GM19351 (cell line): ENCODE measurements around the gene MALSU1.
"Not testable (repeated sequence)": the region's sequence is repeated elsewhere in the genome, so short reads cannot be mapped to it uniquely, and the experiment has no call there.

Experiments used
- ATAC-seq: cut with Tn5 transposase; IDR thresholded peaks from one replicate; pipeline ENCODE4 v1.9.1; 2021; ENCODE audit warnings: mild to moderate bottlenecking, moderate library complexity; ENCODE audit not compliant: unreplicated experiment

The MALSU1 gene

DNA sequence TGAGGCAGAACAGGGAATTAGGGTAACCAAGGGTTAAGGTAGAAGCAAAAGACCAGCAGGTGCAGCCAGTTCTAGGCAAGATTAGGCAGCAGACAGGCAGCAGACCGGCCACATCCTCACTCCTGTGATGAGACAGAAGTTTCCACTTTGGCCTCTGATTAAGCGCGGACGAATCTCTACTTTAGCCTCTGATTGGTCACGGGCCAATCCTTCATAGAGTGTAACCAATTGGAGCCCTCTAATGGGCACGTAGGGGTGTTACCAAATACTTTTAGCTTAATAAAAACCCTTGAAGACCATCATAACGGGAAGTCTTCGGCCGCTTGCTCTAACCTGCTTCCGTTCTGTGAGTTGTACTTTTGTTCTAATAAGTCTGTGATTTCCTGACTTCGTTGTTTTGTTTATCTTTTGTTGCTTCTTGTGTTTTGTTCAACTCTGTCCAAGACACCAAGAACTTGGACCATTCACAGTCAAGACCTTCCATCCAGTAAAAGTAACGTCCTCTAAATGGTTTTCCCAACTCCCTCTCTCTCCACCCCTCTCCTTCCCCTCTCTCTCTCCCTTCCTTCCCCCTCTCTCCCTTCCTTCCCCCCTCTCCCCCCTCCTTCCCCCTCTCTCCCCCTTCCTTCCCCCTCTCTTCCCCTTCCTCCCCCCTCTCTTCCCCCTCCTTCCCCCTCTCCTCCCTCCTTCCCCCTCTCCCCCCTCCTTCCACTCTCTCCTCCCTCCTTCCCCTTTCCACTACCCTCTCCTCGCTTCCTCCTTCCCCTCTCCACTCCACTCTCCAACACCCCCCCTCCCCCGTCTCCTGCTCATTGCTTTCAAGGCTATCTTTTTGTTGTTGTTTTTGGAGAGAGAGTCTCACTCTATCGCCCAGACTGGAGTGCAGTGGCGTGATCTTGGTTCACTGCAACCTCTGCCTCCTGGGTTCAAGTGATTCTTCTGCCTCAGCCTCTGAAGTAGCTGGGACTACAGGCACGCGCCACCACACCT, 13.2 kb upstream of the MALSU1 start:
- ATAC-seq = no peak

DNA sequence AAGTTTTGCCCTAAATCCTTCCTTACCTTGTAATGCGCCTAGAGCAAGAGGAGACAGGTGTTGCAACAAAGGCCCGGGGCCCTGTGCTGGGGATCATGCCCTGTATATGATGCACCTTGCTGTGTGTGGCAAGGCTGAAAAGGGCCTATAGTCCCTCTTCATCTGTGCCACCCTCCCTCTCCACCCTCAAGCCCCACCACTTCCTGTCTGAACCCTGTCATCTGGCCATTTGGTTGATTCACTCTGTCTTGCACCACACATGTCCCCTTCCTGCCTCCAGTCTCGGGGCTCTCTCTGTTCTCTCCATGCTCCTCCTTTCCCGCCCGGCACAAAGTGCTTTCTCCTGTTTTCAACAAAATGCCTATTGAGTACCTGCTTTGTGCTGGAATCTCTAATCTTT, 11.5 kb upstream of the MALSU1 start:
- no peak for ATAC-seq

DNA sequence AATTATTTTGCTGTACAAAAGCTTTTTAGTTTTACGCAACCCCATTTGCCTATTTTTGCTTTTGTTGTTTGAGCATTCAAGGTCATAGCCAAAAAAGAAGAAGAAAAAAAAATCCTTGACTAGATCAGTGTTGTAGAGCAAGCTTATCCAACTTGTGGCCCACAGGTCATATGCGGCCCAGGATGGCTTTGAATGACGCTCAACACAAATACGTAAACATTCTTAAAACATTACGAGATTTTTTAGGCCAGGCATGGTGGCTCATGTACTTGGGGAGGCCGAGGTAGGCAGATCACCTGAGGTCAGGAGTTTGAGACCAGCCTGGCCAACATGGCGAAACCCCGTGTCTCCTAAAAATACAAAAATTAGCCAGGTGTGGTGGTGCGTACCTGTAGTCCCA, 8.1 kb upstream of the MALSU1 start:
- ATAC-seq = no peak

DNA sequence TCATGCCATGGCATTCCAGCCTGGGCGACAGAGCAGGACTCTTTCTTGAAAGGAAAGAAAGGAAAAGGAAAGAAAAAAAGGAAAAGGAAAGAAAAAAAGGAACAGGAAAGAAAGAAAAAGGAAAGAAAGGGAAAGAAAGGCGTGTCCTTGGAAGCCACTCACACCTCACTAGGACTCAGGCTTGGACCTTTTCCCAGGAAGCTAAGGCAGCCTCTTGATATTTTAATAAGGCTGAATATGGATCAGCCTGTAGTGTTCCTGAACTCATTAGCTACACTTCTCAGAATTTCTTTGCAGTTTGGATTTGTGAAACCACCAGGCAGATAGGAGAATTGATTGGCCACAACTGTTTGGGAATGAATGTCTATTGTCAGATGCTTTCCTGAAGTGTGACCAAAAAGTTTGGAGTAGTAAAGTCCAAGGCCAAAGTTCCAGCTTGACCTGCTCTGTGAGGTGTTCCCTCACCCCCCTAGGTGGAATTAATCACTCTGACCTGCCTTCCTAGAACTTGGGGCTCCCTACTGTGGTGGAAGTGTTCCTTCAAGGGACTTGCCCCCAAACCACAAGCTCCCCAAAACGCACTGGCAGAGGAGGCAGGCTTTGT, 7.1 kb upstream of the MALSU1 start:
- ATAC-seq = no peak

DNA sequence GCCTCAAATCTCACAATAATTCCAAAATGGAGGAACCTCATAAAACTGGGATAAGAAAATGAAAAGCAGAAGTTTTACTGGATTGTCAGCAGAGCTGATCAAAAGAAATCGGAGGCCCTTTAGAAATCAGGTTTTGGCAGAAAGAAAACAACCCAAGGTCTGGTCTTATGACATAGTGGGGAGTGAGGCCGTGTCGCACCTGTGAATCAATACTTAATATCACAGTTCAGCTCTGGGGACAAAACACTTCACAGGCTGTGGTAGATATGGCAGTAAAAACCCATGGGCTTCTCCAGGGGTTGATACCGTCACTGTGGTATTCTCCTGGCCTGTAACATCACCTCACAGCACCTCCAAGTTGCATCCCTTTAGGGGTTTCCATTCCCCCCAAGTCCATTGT, 6.5 kb upstream of the MALSU1 start:
- no peak for ATAC-seq

DNA sequence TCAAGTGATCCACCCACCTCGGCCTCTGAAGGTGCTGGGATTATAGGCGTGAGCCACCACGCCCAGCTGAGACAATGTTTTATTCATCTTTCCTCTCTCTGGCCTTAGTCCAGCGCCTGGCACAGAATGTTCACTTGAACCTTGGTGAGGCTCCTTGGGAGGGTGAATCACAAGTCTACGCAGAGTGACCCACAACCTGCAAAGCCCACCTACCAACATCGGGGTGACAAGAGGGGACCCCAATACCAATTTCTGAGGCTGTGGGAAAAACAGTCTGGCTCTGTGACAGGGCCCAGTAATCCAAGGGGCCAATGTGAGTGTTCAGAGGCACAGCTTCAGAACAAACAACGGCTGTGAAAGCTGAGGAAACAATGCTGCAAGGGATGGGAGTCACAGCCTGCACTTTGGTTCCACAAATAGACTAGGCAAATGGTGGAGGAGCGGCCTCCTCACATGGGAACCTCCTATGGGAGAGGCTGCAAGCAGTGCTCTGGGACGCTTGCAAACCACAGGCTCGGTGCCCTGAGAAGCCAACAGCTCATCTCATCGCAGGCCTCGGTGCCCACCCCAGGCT, 5.6 kb upstream of the MALSU1 start:
- no peak for ATAC-seq

DNA sequence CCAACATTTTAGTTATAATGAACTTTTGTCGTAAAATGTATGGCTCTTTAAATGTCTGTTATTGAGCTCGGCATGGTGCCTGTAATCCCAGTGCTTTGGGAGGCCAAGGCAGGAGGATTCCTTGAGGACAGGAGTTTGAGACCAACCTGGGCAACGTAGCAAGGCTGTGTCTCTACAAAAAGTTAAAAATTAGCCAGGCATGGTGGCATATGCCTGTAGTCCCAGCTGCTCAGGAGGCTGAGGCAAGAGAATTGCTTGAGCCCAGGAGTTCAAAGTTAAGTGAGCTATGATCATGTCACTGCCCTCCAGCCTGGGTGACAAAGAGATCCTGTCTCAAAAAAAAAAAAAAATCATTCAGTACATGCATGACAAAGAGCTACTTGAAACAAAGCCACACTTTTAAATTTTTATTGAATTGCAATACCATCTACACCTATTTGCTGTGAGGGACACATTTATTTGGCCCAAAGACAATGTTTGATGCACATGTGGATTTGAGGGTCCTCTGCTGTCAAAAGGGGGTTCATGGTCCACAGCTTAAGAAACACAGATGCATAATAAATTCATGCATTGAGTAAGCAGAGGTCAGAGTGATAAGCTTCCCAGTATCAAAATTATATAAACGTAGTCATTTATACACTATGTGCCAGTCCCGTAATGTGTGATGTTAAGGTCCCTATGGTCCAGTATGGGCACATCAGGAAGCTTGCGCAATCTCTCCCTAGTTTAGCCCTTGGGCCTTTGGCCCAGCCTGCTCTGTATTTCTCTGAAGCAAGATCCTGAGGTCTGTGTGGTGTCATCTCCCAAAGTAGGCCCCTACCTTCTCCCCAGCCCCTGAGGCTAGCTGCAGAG, 4.4 kb upstream of the MALSU1 start:
- no peak for ATAC-seq

DNA sequence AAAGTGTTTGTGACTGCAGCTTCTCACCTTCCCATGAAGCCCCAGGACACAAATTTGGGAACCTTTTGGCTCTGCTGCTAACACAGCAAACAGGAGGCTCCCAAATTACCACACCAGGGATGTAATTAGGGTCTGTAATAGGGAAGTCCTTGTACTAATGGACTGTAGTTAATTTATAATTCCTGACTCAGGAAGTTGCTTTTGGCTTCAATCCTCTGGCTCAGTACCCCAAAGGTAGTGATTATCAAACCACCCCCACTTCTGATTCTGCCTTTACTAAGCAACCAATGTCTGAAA, 3.8 kb upstream of the MALSU1 start:
- no peak for ATAC-seq

DNA sequence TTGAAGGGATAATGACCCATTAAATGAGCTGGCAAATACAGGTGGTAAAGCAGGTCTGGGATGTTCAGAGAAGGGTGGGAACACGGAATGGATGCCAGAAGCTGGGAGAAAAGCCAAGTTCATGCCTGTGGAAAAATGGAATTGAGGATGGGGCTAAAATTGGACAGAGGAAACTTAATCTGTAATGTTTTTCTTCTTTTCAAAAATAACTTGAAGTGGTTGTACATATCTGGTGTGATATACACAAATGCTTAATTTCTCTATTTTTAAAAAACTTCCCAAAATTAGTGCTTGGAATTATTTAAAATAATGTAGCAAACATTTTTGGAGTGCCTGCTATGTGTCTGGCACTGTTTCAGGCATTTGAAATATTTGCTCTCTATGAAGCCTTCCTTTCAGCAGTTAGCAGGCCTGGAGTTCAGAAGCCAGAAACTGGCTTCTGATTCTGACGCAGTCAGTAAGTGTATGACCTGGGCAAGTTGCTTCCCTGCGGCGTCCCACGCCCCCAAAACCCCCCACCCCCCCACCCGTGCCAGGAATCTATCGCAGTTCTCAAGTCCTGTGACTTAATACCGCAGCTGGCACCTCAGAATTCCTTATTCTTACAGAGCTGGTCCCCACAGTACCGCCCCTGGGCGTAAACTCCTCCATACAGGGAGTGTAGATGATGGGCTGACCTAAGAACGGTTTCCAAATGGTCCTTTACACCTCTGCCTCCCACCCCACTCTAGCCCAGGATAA, 828 bp upstream of the MALSU1 start:
- ATAC-seq = no peak

DNA sequence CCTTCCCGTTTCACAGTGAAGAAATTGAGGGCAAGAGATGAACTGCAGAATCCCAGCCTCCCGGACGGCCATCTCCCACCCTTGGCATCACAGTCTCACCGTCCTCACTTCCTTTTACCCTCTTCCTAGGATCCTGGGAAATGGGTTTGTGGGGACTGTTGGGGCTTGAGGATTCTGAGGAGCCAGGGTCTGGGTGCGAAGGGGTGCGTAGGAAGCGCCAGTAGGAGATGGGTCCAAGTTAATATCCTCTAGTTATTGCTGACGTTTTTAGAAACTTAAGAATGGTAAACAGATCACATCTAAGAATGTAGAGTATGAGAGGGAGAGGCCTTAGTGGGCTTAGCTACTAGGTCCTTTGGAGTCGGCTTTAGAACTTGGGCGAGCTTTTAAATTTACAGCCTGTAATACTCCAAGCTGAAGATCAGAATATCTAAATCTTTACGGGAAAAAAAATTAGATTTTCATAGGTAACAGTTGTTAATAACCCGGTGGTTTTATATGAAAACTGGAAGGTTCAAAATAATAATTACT, 696 bp downstream of the MALSU1 start:
- no peak for ATAC-seq

DNA sequence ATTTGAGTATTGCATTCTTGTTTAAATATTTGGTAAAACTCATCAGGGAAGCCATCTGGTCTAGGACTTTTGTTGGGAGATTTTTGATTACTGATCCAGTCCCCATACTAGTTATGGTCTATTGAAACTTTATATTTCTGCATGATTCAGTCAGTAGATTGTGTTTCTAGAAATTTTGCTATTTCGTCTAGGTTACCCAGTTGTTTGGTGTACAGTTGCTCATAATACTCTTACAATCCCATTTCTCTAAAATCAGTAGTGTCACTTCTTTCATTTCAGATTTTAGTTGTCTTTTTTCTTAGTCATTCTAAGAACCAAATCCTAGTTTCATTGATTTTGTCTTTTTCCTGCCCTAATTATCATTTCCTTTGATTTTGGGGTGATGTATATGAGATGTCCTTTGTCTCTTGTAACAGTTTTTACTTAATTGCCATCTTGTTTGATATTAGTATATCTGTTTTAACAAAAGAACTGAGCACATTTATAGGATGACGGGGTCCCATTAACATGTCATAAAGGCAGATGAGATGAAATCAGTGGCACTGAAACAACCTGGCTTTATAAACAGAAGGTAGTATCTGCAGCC, 7.9 kb downstream of the MALSU1 start:
- ATAC-seq = no peak

DNA sequence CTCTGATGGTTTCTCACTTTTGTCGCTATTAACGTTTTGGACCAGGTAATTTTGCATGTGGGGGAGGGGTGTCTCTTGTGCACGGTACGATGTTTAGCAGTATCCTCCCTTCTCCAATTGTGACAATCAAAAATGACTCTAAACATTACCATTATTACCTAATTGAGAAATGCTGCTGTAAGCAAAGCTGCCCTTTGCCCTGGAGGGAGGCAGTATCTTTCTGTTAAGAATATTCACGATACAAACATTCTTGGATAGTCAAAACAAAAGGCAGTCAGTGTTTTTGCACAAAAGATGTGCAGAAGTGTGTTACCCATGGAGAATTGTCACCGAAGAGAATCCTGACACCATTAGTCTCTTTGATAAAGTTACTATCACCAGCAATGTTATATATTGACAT, 9.6 kb downstream of the MALSU1 start:
- ATAC-seq = no peak

DNA sequence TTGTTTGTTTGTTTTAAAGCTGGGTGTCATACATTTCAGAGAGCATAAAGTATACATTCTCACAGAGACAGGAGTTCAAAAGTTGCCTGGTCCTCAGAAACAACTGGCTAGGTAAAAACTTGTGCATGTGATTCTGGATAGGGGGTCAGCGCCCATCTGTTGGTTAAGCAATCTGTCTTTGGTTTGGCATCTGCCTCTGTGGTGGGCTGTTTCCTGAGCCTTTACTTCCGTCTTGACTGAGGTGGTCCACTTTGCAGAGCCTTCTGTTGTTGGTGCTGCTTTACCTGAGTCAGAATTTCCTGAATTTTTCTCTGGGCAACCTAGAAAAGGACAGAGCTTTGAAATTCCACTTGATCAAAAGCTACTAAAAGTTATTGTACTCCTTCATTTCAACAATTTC, 13.0 kb downstream of the MALSU1 start:
- not testable (repeated sequence) for ATAC-seq

DNA sequence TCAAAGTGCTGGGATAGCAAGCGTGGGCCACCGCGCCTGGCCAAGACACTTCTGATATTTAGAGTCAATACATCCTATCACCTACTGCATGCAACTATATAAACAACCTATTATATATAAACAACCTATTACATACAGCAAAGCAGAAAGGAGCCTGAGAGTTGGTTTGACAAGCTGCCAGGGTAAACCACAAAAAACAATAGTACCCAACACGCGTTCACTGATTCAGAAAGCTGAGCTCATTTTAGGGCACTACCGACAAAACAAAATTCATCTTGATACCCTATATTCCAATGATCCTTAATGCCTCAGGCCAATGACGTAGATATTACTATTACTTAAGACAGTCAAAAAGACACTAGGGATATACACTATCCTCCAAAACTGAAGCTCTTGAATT, 16.2 kb downstream of the MALSU1 start:
- no peak for ATAC-seq

DNA sequence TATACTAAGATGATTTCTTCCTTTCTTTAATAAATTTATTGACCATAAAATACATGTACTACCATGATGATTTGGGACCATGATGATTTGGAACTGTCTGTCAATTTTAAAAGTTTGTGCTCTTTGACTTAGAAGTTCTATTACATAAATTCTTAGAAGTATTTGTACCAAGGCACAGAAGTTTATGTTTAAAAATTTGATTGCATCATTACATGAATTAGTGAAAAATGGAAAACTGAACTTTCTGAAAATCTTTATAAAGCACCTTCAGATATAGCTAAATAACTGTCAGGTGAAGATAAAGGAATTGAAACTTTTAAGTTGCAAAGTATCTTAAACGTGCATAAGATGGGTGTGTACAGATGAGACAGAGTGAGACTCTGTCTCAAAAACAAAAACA, 32.0 kb downstream of the MALSU1 start:
- no peak for ATAC-seq

DNA sequence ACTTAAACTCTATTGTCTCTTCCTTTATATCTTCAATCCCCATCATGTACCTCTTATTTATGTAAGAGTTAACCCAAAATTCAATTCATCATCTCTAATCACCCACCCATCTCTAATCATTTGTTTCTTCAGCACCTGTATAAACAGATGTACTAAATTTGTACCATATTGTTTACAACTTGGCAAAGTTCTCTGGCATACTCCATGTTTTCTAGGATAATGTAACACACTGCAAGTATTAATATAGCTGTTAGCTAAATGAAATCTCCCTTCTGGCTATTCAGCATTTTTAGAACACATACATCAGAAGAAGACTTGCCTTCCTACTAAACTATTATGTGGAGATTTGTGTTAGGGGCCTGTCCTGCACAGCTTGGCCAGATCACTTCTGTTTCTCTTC, 33.1 kb downstream of the MALSU1 start:
- ATAC-seq = no peak

DNA sequence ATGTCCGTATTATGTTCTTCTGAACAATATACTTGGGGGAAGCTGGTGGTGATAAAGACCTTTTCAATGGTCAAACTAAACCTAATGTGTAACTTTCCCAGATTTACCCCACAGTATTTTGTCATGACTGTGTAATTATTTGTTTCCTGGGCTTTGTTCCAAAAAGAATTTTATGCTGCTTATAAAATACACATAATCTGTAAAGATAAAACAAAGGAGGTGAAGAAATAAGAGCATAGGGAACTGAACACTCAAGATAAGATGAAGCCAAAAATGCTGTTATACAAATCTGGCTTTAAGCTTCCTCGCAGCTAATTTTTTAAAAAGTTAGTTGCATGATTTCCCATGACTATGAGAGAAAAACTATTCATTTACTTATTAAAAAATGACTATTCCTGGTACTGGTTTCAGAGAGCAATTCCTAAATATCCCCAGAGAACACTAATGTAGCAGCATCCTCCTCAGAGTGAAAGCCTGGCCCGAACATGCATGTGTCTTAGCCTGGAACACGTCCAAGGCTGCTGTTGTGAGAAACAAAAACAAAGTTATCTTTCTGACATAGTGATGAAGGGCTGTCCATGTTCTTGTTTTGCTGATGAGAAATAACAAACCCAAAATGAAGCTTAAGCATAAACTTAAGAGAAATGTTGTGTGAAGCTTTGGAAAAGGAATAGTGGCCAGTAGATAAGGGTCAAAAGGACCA, 33.9 kb downstream of the MALSU1 start:
- ATAC-seq = no peak

DNA sequence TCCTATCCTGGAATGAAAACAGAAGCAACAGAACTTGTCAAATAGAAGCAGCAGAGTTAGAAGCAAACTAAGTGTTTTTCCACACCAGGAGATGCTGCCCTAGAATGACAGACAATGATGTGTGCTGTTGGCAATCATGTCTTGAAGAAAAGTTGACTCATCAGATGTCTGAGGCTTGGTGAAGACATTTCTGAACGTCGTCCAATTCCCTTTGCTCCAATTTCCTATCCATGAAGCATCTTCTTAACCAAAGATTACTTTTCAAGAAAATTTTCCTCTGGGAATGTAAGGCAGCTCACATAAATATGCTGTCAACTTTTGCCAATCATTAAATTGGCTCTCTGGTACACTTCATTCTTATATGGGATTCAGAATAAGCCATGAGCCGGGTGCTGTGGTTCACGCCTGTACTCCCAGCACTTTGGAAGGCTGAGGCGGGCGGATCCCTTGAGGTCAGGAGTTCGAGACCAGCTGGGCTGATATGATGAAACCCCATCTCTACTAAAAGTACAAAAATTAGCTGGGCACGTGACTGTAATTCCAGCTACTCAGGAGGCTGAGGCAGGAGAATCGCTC, 34.6 kb downstream of the MALSU1 start:
- no peak for ATAC-seq

DNA sequence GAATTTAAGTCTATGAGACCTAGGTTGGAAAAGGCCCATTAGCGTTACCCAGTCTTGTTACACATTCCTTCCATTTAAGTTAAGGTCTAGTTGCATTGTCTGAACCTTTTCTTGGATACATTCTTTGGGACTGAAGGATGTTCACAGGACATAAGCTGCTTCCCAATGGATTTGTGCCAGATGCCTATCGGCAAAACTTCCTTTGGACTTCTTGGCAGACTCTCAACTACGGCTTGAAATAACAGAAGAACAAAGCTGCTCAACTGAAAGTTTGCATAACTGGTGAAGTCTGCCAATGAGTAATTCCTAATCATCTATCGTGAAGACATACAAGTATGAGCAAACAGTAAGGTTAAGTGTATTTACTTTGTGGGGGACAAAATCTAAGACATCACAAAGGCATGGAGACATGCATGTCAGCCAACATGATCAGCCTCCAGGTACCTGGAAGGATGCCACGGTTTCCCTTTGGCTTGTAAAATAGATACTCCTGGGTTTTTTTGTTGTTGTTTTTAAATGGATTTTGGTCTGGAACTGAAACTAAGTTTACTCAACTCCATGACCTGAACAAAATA, 35.4 kb downstream of the MALSU1 start:
- no peak for ATAC-seq
